ENCODE data around the gene MAGIX. TPM values are rescaled to one million over a fixed set of nuclear protein-coding genes. Genes with fewer than 3 reads are reported as not detected.
A peak's percentile ranks its signal among the peaks of the same experiment; 100 is the strongest.
"Not testable (repeated sequence)": the region's sequence is repeated elsewhere in the genome, so short reads cannot be mapped to it uniquely, and the experiment has no call there.

Gene MAGIX
- total RNA-seq (2012; rRNA removed) = 0.66 and 0.76 TPM in 2 replicates

GRCh38 chrX:49162620-49163019, at the start of gene MAGIX:
MAGIX (plus strand) TSS chrX:49162758; CDS start chrX:49162890, 132 bp downstream.
- H3K9me3 ChIP-seq (replicated peaks; ENCODE audit: low read length) = no peaks in the 10 kb centered on the region
- peak within 1 kb of the TSS; percentile 69 for H3K4me3 ChIP-seq (ENCODE audit: low read length)
- peak within 1 kb of the TSS; percentile 83 for H3K9ac ChIP-seq (ENCODE audit: low read depth, low read length)
- H3K4me1 ChIP-seq (ENCODE audit: control insufficient read depth, insufficient read depth, low read length) = peaks cover 19% of the 10 kb centered on the region
- no peaks in the 10 kb centered on the region for H3K36me3 ChIP-seq (ENCODE audit: insufficient read depth, low read length)
- H3K4me2 ChIP-seq (ENCODE audit: low read length) = peak within 1 kb of the TSS; percentile 90
- H3K27me3 ChIP-seq (ENCODE audit: control insufficient read depth, insufficient read depth, low read length) = no peaks in the 10 kb centered on the region

- peaks cover 39% of the 10 kb centered on the region for H3K36me3 ChIP-seq (ENCODE audit: insufficient read depth, low read length)
- no peaks in the 10 kb centered on the region for H3K9me3 ChIP-seq (replicated peaks; ENCODE audit: low read length)
- no peak overlapping the region for H3K9ac ChIP-seq (ENCODE audit: low read depth, low read length)
- no peak overlapping the region for H3K4me2 ChIP-seq (ENCODE audit: low read length)
- H3K4me3 ChIP-seq (ENCODE audit: low read length) = no peak overlapping the region
- H3K27me3 ChIP-seq (ENCODE audit: control insufficient read depth, insufficient read depth, low read length) = no peaks in the 10 kb centered on the region
- no peaks in the 10 kb centered on the region for H3K4me1 ChIP-seq (ENCODE audit: control insufficient read depth, insufficient read depth, low read length)
These were observed 46.5 kb upstream of the MAGIX start for GRCh38 chrX:49116076-49116475.

DNA sequence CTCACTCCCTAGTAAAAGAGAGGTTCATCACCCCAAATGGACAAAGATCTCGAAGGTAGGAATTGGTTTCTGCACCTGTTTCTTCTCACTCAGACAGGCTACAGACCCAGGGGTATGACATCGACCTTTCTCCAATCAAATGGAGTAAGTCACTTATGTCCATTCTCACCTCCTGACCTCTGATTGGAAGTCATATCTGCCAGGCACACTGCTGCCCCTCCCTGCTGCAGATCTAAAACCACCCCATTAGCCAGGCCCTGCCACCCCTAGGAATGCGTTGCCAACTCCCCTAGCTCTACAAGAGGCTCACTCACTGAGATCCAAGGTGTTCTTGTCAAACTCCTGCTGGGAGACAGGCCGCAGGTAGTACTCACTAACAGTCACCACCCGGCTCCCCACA, 45.8 kb upstream of the MAGIX start:
- Histone ChIP-seq H3K4me2 (ENCODE audit: low read length) (no peak overlapping the region), H3K27me3 (ENCODE audit: control insufficient read depth, insufficient read depth, low read length) (no peaks in the 10 kb centered on the region), H3K4me1 (ENCODE audit: control insufficient read depth, insufficient read depth, low read length) (no peaks in the 10 kb centered on the region), H3K9me3 (replicated peaks; ENCODE audit: low read length) (no peaks in the 10 kb centered on the region), H3K4me3 (ENCODE audit: low read length) (no peak overlapping the region), H3K36me3 (ENCODE audit: insufficient read depth, low read length) (peaks cover 39% of the 10 kb centered on the region), H3K9ac (ENCODE audit: low read depth, low read length) (no peak overlapping the region)

- peaks cover 31% of the 10 kb centered on the region for H3K36me3 ChIP-seq (ENCODE audit: insufficient read depth, low read length)
- H3K4me3 ChIP-seq (ENCODE audit: low read length) = no peak overlapping the region
These were observed 45.0 kb upstream of the MAGIX start for GRCh38 chrX:49117581-49117980.

DNA sequence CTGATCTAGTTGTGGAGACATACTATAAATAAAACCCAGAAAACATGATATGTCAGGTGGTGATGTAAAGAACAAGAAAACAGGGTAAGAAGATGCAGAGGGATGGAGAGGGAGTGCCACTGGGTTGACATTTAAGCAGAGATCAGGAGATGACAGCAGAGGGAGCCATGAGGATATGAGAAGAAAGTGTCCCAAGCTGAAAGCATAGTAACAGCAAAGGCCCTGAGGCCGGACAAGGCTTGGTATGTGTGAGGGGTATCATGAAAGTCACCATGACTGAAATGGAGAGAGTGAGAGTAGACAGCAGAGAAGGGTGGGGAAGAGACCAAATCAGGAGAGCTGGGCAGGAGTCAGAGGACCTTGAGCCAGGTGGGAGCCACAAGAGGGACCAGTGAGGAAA, 42.5 kb upstream of the MAGIX start:
- Histone ChIP-seq H3K4me1 (ENCODE audit: control insufficient read depth, insufficient read depth, low read length) (no peaks in the 10 kb centered on the region), H3K4me3 (ENCODE audit: low read length) (no peak overlapping the region), H3K9ac (ENCODE audit: low read depth, low read length) (no peak overlapping the region), H3K27me3 (ENCODE audit: control insufficient read depth, insufficient read depth, low read length) (no peaks in the 10 kb centered on the region), H3K36me3 (ENCODE audit: insufficient read depth, low read length) (peaks cover 21% of the 10 kb centered on the region), H3K9me3 (replicated peaks; ENCODE audit: low read length) (no peaks in the 10 kb centered on the region), H3K4me2 (ENCODE audit: low read length) (no peak overlapping the region)

More at GRCh38 chrX:49117581-49117980, 45.0 kb upstream of the MAGIX start:
- no peaks in the 10 kb centered on the region for H3K27me3 ChIP-seq (ENCODE audit: control insufficient read depth, insufficient read depth, low read length)
- H3K4me1 ChIP-seq (ENCODE audit: control insufficient read depth, insufficient read depth, low read length) = no peaks in the 10 kb centered on the region
- H3K9me3 ChIP-seq (replicated peaks; ENCODE audit: low read length) = no peaks in the 10 kb centered on the region
- H3K9ac ChIP-seq (ENCODE audit: low read depth, low read length) = no peak overlapping the region
- H3K4me2 ChIP-seq (ENCODE audit: low read length) = no peak overlapping the region

- H3K9me3 ChIP-seq (replicated peaks; ENCODE audit: low read length) = no peaks in the 10 kb centered on the region
- peak overlapping the region; percentile 81 for H3K4me3 ChIP-seq (ENCODE audit: low read length)
- peaks cover 4% of the 10 kb centered on the region for H3K36me3 ChIP-seq (ENCODE audit: insufficient read depth, low read length)
- H3K27me3 ChIP-seq (ENCODE audit: control insufficient read depth, insufficient read depth, low read length) = no peaks in the 10 kb centered on the region
- H3K4me2 ChIP-seq (ENCODE audit: low read length) = peak overlapping the region; percentile 79
- H3K9ac ChIP-seq (ENCODE audit: low read depth, low read length) = peak overlapping the region; percentile 93
- H3K4me1 ChIP-seq (ENCODE audit: control insufficient read depth, insufficient read depth, low read length) = no peaks in the 10 kb centered on the region
These were observed 40.1 kb upstream of the MAGIX start for GRCh38 chrX:49122499-49122898.

- not testable (repeated sequence) for H3K4me2 ChIP-seq (ENCODE audit: low read length); H3K9ac ChIP-seq (ENCODE audit: low read depth, low read length); H3K4me3 ChIP-seq (ENCODE audit: low read length); H3K27me3 ChIP-seq (ENCODE audit: control insufficient read depth, insufficient read depth, low read length); H3K9me3 ChIP-seq (replicated peaks; ENCODE audit: low read length); H3K4me1 ChIP-seq (ENCODE audit: control insufficient read depth, insufficient read depth, low read length); H3K36me3 ChIP-seq (ENCODE audit: insufficient read depth, low read length)
These were observed 34.8 kb upstream of the MAGIX start for GRCh38 chrX:49127742-49128258.

GRCh38 chrX:49129427-49129826, 33.1 kb upstream of the MAGIX start:
- no peak overlapping the region for H3K4me2 ChIP-seq (ENCODE audit: low read length)
- H3K9ac ChIP-seq (ENCODE audit: low read depth, low read length) = no peak overlapping the region
- H3K9me3 ChIP-seq (replicated peaks; ENCODE audit: low read length) = no peaks in the 10 kb centered on the region
- H3K4me3 ChIP-seq (ENCODE audit: low read length) = no peak overlapping the region
- no peaks in the 10 kb centered on the region for H3K36me3 ChIP-seq (ENCODE audit: insufficient read depth, low read length)
- no peaks in the 10 kb centered on the region for H3K27me3 ChIP-seq (ENCODE audit: control insufficient read depth, insufficient read depth, low read length)
- H3K4me1 ChIP-seq (ENCODE audit: control insufficient read depth, insufficient read depth, low read length) = no peaks in the 10 kb centered on the region

DNA sequence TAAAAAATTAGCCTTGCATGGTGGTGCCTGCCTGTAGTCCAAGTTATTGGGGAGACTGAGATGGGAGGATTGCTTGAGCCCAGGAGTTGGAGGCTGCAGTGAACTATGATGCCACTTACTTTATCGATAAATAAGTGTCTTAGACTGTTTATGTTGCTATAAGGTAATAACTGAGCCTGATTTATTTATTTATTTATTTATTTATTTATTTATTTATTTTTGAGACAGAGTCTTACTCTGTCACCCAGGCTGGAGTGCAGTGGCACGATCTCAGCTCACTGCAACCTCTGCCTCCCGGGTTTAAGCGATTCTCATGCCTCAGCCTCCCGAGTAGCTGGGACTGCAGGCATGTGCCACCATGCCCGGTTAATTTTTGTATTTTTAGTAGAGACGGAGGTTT, 30.3 kb upstream of the MAGIX start:
- not testable (repeated sequence) for H3K27me3 ChIP-seq (ENCODE audit: control insufficient read depth, insufficient read depth, low read length); H3K4me3 ChIP-seq (ENCODE audit: low read length); H3K4me2 ChIP-seq (ENCODE audit: low read length); H3K36me3 ChIP-seq (ENCODE audit: insufficient read depth, low read length); H3K9ac ChIP-seq (ENCODE audit: low read depth, low read length); H3K4me1 ChIP-seq (ENCODE audit: control insufficient read depth, insufficient read depth, low read length); H3K9me3 ChIP-seq (replicated peaks; ENCODE audit: low read length)

GRCh38 chrX:49133759-49134158, 28.8 kb upstream of the MAGIX start:
- H3K4me2 ChIP-seq (ENCODE audit: low read length) = no peak overlapping the region
- no peak overlapping the region for H3K4me3 ChIP-seq (ENCODE audit: low read length)
- H3K36me3 ChIP-seq (ENCODE audit: insufficient read depth, low read length) = no peaks in the 10 kb centered on the region
- no peaks in the 10 kb centered on the region for H3K9me3 ChIP-seq (replicated peaks; ENCODE audit: low read length)
- no peaks in the 10 kb centered on the region for H3K4me1 ChIP-seq (ENCODE audit: control insufficient read depth, insufficient read depth, low read length)
- H3K9ac ChIP-seq (ENCODE audit: low read depth, low read length) = no peak overlapping the region
- H3K27me3 ChIP-seq (ENCODE audit: control insufficient read depth, insufficient read depth, low read length) = no peaks in the 10 kb centered on the region

DNA sequence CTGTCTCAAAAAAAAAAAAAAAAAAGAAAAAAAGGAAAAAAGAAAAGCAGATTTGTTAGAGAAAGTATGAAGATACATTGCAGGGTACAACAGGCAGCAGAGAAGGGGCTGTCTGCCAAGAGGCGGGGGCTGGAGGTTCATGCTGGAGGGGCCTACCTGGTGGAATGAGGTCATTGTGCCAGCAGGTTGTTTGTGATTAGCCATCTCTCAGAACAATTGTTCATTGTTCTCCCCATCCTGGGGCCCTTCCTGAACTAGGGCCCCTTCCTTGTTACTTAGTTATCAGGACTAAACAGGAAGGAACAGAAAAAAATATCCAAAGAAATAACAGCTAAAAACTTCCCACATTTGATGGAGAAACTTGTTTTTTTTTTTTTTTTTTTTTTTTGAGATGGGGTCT, 25.1 kb upstream of the MAGIX start:
- Histone ChIP-seq H3K9me3 (replicated peaks; ENCODE audit: low read length) (peaks cover 3% of the 10 kb centered on the region), H3K36me3 (ENCODE audit: insufficient read depth, low read length) (no peaks in the 10 kb centered on the region), H3K27me3 (ENCODE audit: control insufficient read depth, insufficient read depth, low read length) (no peaks in the 10 kb centered on the region), H3K4me2 (ENCODE audit: low read length) (no peak overlapping the region), H3K4me1 (ENCODE audit: control insufficient read depth, insufficient read depth, low read length) (no peaks in the 10 kb centered on the region), H3K4me3 (ENCODE audit: low read length) (no peak overlapping the region), H3K9ac (ENCODE audit: low read depth, low read length) (no peak overlapping the region)

DNA sequence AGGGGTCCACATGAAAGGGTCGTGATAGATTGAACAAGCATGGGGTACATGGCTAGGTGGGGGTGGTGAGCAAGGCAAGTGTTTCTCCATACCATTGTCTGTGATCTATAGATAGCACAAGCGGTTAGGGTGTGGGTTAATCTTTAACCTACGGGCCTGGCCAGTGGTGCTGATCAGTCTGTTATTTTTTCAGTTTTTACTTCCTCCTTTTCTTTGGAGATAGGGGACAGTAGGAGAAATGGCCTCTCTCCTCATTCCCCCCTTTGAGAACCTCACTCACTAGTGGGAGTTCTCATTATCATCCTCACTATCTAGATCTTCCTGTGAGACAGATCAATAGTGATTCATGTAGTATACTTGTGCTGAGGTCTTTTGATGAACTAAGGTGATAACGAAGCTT, 22.8 kb upstream of the MAGIX start:
- no peaks in the 10 kb centered on the region for H3K36me3 ChIP-seq (ENCODE audit: insufficient read depth, low read length)
- no peaks in the 10 kb centered on the region for H3K4me1 ChIP-seq (ENCODE audit: control insufficient read depth, insufficient read depth, low read length)
- peaks cover 3% of the 10 kb centered on the region for H3K9me3 ChIP-seq (replicated peaks; ENCODE audit: low read length)
- no peaks in the 10 kb centered on the region for H3K27me3 ChIP-seq (ENCODE audit: control insufficient read depth, insufficient read depth, low read length)
- H3K9ac ChIP-seq (ENCODE audit: low read depth, low read length) = no peak overlapping the region
- no peak overlapping the region for H3K4me2 ChIP-seq (ENCODE audit: low read length)
- no peak overlapping the region for H3K4me3 ChIP-seq (ENCODE audit: low read length)
